ENCODE results near the gene RUFY1. TPM values are rescaled to one million over a fixed set of nuclear protein-coding genes. Genes with fewer than 3 reads are reported as not detected.

RUFY1 gene
- total and polyA plus RNA-seq, 9 of the 15 experiments (the other 6 are each of a cell fraction or from before 2014, with no cell fraction given) = 5.0 to 41.7 (median 29.6) TPM

- peak overlapping the region; percentile 53 to 62; a peak in 3 of 4 replicates for H3K9ac ChIP-seq (ENCODE audit: insufficient read depth in 1 of 2, low read depth in 2 of 2, low read length in 2 of 2)
- no peaks in the 10 kb centered on the region for H3K9me1 ChIP-seq (ENCODE audit: control insufficient read depth, insufficient read depth, low read length)
- WGBS (ENCODE audit: insufficient coverage, low coverage, missing lambda C conversion rate) = 50% methylated on average over 6 of the region's 6 CpGs
- FAIRE-seq (no peak), DNase-seq (ENCODE audit: extremely low read depth in 1 of 4, low spot score in 3 of 4) (no peak), ATAC-seq (no peak)
- in situ Hi-C loops (cut with MboI) = no loop called here
- no peak overlapping the region for H2AFZ ChIP-seq (ENCODE audit: low read depth, low read length)
- H3K9me3 ChIP-seq (replicated peaks; ENCODE audit: control insufficient read depth, insufficient read depth, low read depth, low read length) = no peaks in the 10 kb centered on the region
- intact Hi-C loops (cut with micrococcal nuclease) = no loop called here
- H3K27ac ChIP-seq (ENCODE audit: extremely low read depth, low read depth, low read length) = 0 out of 3 replicates have a peak overlapping the region, but pooled peaks have one; percentile 8
- POLR2A ChIA-PET = interaction anchor here (0.6 to 6.6 kb wide), 4 partner anchors 9 to 136 kb away, joined by 3 to 181 read pairs (median 4); partner anchors contain the start of gene CBY3
- H3K4me3 ChIP-seq = peak overlapping the region; percentile 95; the same call in 1 of the 2 replicates
- H3K4me2 ChIP-seq (ENCODE audit: insufficient read depth, low read length) = 0 out of 2 replicates have a peak overlapping the region, but pooled peaks have one; percentile 5
- BruUV-seq (replicated peaks) = no TSS peak
- peaks cover 11 to 47% of the 10 kb centered on the region in 2 experiments for H3K4me1 ChIP-seq (replicated peaks in 1 of 2; ENCODE audit: control insufficient read depth in 2 of 2, insufficient read depth in 2 of 2, low read length in 2 of 2)
- peaks cover 85% of the 10 kb centered on the region for H3K36me3 ChIP-seq (ENCODE audit: control insufficient read depth, insufficient read depth, low read length)
- H3K79me2 ChIP-seq (ENCODE audit: control insufficient read depth, insufficient read depth, low read length) = peaks cover 89% of the 10 kb centered on the region
- no peaks in the 10 kb centered on the region for H3K27me3 ChIP-seq (ENCODE audit: control insufficient read depth in 2 of 2, insufficient read depth in 2 of 2, low read length in 2 of 2)
- CTCF ChIA-PET (ENCODE audit: low intra/inter-chr PET ratio) = no interaction called here
- H4K20me1 ChIP-seq (replicated peaks; ENCODE audit: control insufficient read depth, insufficient read depth, low read length) = peaks cover 69% of the 10 kb centered on the region
- TF ChIP-seq GTF2B (IDR thresholded peaks at IDR 0.05; ENCODE audit: extremely low read depth, insufficient read length) (no peak), CHD1 (IDR thresholded peaks at IDR 0.05; ENCODE audit: low read length) (peak; percentile 44), KAT8 (IDR thresholded peaks at IDR 0.05; ENCODE audit: low read depth) (no peak), TEAD1 (CRISPR knock-in tag; IDR thresholded peaks at IDR 0.05) (no peak), RBFOX2 (IDR thresholded peaks at IDR 0.05; ENCODE audit: low read depth, low read length) (peak; percentile 51; the same call in 1 of the 2 replicates), ZNF24 (IDR thresholded peaks at IDR 0.05) (no peak), SMARCE1 (IDR thresholded peaks at IDR 0.05) (no peak), POU5F1 (IDR thresholded peaks at IDR 0.05; ENCODE audit: borderline replicate concordance, low read depth, low read length, partially characterized antibody) (no peak), POLR2A (conservative IDR thresholded peaks at IDR 0.05) (no peak), FOSL1 (tag; conservative IDR thresholded peaks at IDR 0.05) (no peak), MTA2 (IDR thresholded peaks at IDR 0.05; ENCODE audit: low read depth) (no peak), ELK3 (CRISPR knock-in tag; IDR thresholded peaks at IDR 0.05) (no peak), TBL1XR1 (IDR thresholded peaks at IDR 0.05; ENCODE audit: low read length in 2 of 2) (no peak), CREB3L1 (IDR thresholded peaks at IDR 0.05; ENCODE audit: borderline replicate concordance, low read depth) (no peak), ZSCAN29 (IDR thresholded peaks at IDR 0.05) (no peak), E2F3 (CRISPR knock-in tag; IDR thresholded peaks at IDR 0.05) (no peak), HNRNPL (IDR thresholded peaks at IDR 0.05; ENCODE audit: low read depth, low read length) (0 out of 2 replicates have a peak, but pooled peaks have one; percentile 26), ZNF398 (CRISPR knock-in tag; IDR thresholded peaks at IDR 0.05) (no peak)
These were observed 68.7 kb downstream of the RUFY1 start for GRCh38 chr5:179618923-179619554.
